Lower leg skin (tissue), 4 donors: ENCODE data around the gene GSE1. TPM values are rescaled to one million over a fixed set of nuclear protein-coding genes. Genes with fewer than 3 reads are reported as not detected.

Experiments
- DNase-seq, 2 donors: peaks; one replicate each; pipeline ENCODE4 v3.0.0-alpha.2; 2019; ENCODE audit warnings: low spot score in 2 of 2
- H3K4me3 ChIP-seq: fragments of 200-600 bp; sonication (generic); 2 replicates; pipeline ENCODE4 v1.5.1; 2017; ENCODE audit warnings: mild to moderate bottlenecking, low read depth; ENCODE audit not compliant: poor library complexity, severe bottlenecking
- CTCF ChIP-seq, 3 donors: fragments of 450-650 bp; IDR thresholded peaks; one replicate each; pipeline ENCODE4 v1.5.1; 2016; ENCODE audit warnings: antibody characterized with exemption in 3 of 3, mild to moderate bottlenecking in 3 of 3, moderate library complexity in 2 of 3
- POLR2A ChIP-seq, 2 donors: fragments of 450-650 bp; IDR thresholded peaks; one replicate each; pipeline ENCODE4 v1.6.1; 2016 to 2017; ENCODE audit warnings: antibody characterized with exemption in 2 of 2, mild to moderate bottlenecking in 1 of 2, moderate library complexity in 1 of 2
- WGBS, 2 donors: methylation state at CpG; one replicate each; pipeline ENCODE4 v1.1.5; 2018; 5-methylcytosine and 5-hydroxymethylcytosine counted together
- intact Hi-C: fragments of 100-400 bp; cut with DNase I; formaldehyde crosslinking; loops from one replicate; pipeline ENCODE4 v1.15.0; 2023; ENCODE audit warnings: low total_unique reads
- total RNA-seq, 4 donors: library from RNA; depleted of rRNA; stranded (reverse); fragments of >200 nt; gene quantifications; one replicate each; pipeline ENCODE4 v1.1.0, GENCODE V29; 2016

Gene GSE1
- total RNA-seq, 4 donors from 2014 or later = 62.9 to 113 (median 69.9) TPM

GRCh38 chr16:85583491-85584181 is 29.5 kb upstream of the GSE1 start:
- no peak for TF ChIP-seq POLR2A (IDR thresholded peaks at IDR 0.05)
- intact Hi-C loops = no loop called here
- no peak for DNase-seq
- 71 to 78% methylated on average over 22 of the region's 22 CpGs for WGBS, 2 donors
- H3K4me3 ChIP-seq = no peak overlapping the region

GRCh38 chr16:85584267-85584666 is 28.9 kb upstream of the GSE1 start:
- intact Hi-C loops = no loop called here
- H3K4me3 ChIP-seq = no peak overlapping the region
- TF ChIP-seq POLR2A (IDR thresholded peaks at IDR 0.05) (no peak), CTCF (IDR thresholded peaks at IDR 0.05) (no peak)
- no peak for DNase-seq
- WGBS, 2 donors = 92 to 94% methylated on average over 14 of the region's 14 CpGs

GRCh38 chr16:85584819-85585282 is 28.3 kb upstream of the GSE1 start:
- intact Hi-C loops = no loop called here
- TF ChIP-seq POLR2A (IDR thresholded peaks at IDR 0.05) = no peak
- H3K4me3 ChIP-seq = no peak overlapping the region
- no peak for DNase-seq
- WGBS, 2 donors = 87 to 88% methylated on average over 20 of the region's 20 CpGs

- WGBS, 2 donors = 86 to 95% methylated on average over 7 of the region's 7 CpGs
- no peak for DNase-seq
- H3K4me3 ChIP-seq = no peak overlapping the region
- TF ChIP-seq CTCF (IDR thresholded peaks at IDR 0.05) (no peak), POLR2A (IDR thresholded peaks at IDR 0.05) (no peak)
- intact Hi-C loops = no loop called here
Observed at GRCh38 chr16:85585711-85586110, 27.4 kb upstream of the GSE1 start.

- TF ChIP-seq CTCF (IDR thresholded peaks at IDR 0.05) (no peak), POLR2A (IDR thresholded peaks at IDR 0.05) (no peak)
- no peak for DNase-seq
- H3K4me3 ChIP-seq = no peak overlapping the region
- intact Hi-C loops = no loop called here
- WGBS, 2 donors = 61 to 80% methylated on average over 31 of the region's 31 CpGs
Observed at GRCh38 chr16:85586380-85587104, 26.6 kb upstream of the GSE1 start.

GRCh38 chr16:85587762-85588556 is 25.2 kb upstream of the GSE1 start:
- 87 to 91% methylated on average over 26 of the region's 26 CpGs for WGBS, 2 donors
- intact Hi-C loops = no loop called here
- TF ChIP-seq POLR2A (IDR thresholded peaks at IDR 0.05) (no peak), CTCF (IDR thresholded peaks at IDR 0.05) (no peak)

More at GRCh38 chr16:85587762-85588556, 25.2 kb upstream of the GSE1 start:
- H3K4me3 ChIP-seq = no peak overlapping the region
- DNase-seq = no peak
